HG03378 (cell line): ENCODE measurements around the gene ASB10.

Source experiments
- ATAC-seq: cut with Tn5 transposase; IDR thresholded peaks from one replicate; pipeline ENCODE4 v1.9.1; 2021; ENCODE audit warnings: mild to moderate bottlenecking, moderate library complexity; ENCODE audit not compliant: unreplicated experiment

The ASB10 gene

DNA sequence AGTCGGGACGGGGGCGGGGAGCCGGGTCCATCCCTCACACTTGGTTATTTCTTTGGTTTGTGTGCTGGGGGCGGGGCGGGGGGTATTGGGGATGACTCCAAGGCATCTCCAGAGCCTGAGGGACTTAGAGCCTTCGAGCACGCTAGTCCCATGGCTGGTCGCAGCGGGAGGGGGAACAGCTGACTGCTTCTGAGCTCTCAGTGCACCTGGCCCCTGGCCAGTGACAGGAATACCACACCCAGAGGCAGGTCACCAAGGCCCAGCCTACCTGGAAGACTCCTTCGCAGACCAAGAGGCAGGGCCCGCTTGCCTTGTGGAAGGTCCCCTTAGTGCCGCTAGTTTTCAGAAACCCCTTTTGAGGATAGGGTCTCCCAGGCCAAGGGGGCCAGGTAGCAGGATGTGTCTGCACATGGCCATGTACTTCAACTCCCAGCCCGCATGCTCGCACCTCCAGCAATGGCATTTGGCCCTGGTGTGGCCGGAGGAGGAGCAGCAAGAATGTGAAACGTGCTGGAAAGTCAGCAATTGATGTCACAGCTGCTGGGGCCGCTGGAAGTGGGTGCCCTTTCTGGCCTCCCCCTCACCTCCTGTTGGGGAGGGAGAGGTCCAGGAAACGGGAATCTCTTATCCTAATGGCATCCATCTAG, 60.4 kb downstream of the ASB10 start:
- no peak for ATAC-seq

GRCh38 chr7:151125846-151126481, 61.1 kb downstream of the ASB10 start:
- no peak for ATAC-seq
